Right atrium auricular region (tissue), 2 donors: ENCODE measurements around the gene ZNF302. TPM values are rescaled to one million over a fixed set of nuclear protein-coding genes. Genes with fewer than 3 reads are reported as not detected.
"Not testable (repeated sequence)": the region's sequence is repeated elsewhere in the genome, so short reads cannot be mapped to it uniquely, and the experiment has no call there.

Source experiments
- DNase-seq: peaks from one replicate; pipeline ENCODE4 v3.0.0-alpha.2; 2019; ENCODE audit warnings: low spot score
- H3K27ac ChIP-seq, 2 donors: fragments of 200-600 bp; sonication (generic); 1 replicate in 1 of 2; 2 replicates in 1 of 2; pipeline ENCODE4 v1.5.1; 2016 to 2019
- H3K27me3 ChIP-seq, 2 donors: fragments of 200-600 bp; sonication (generic); one replicate each; pipeline versions ENCODE4 v1.5.1 to v1.6.0; 2017 to 2019
- H3K36me3 ChIP-seq: fragments of 200-600 bp; sonication (generic); one replicate; pipeline ENCODE4 v1.5.1; 2016
- H3K4me1 ChIP-seq, 2 donors: fragments of 200-600 bp; sonication (generic); one replicate each; pipeline versions ENCODE4 v1.5.1 to v1.6.0; 2017 to 2019
- H3K4me3 ChIP-seq, 2 donors: fragments of 200-600 bp; sonication (generic); 1 replicate in 1 of 2; 2 replicates in 1 of 2; pipeline ENCODE4 v1.5.1; 2017 to 2019; ENCODE audit warnings: mild to moderate bottlenecking in 1 of 2, moderate library complexity in 1 of 2
- H3K9me3 ChIP-seq, 2 donors: fragments of 200-600 bp; sonication (generic); one replicate each; pipeline ENCODE4 v1.5.1; 2019
- CTCF ChIP-seq, 2 donors: fragments of 200-600 bp; sonication (generic); IDR thresholded peaks; one replicate each; pipeline ENCODE4 v1.5.1; 2019; ENCODE audit warnings: antibody characterized with exemption in 2 of 2
- total RNA-seq, 2 donors: library from RNA; depleted of rRNA; stranded (reverse); fragments of >200 nt; gene quantifications; one replicate each; pipeline ENCODE4 v1.1.0, GENCODE V29; 2016

Gene ZNF302
- total RNA-seq, 2 donors from 2014 or later = 21.7 to 35.8 TPM

DNA sequence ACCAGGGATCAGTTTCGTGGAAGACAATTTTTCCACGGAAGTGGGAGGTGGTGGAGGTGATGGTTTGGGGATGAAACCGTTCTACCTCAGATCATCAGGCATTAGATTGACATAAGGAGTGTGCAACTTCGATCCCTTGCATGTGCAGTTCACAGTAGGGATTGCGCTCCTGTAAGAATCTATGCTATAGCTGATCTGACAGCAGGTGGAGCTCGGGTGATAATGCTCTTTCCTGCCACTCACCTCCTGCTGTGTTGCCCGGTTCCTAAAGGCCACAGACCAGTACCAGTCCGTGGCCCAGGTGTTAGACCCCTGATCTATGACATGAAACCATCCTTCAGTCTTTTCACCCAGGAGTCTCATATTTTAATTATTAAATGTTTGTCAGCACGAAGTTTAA is 4.0 kb downstream of the ZNF302 start:
- TF ChIP-seq CTCF (IDR thresholded peaks at IDR 0.05) = no peak

GRCh38 chr19:34685266-34685665 is 7.8 kb downstream of the ZNF302 start:
- not testable (repeated sequence) for H3K4me1 ChIP-seq, H3K27me3 ChIP-seq, H3K4me3 ChIP-seq, DNase-seq, H3K27ac ChIP-seq
- Histone ChIP-seq H3K36me3 (peaks cover 44% of the 10 kb centered on the region), H3K9me3 (peaks cover 5 to 62% of the 10 kb centered on the region in 2 donors)

More for the DNA sequence above, 4.0 kb downstream of the ZNF302 start:
- peaks cover 57% of the 10 kb centered on the region for H3K36me3 ChIP-seq
- H3K27ac ChIP-seq = no peak overlapping the region
- H3K4me3 ChIP-seq = no peak overlapping the region
- H3K4me1 ChIP-seq = peaks cover 0 to 9% of the 10 kb centered on the region in 2 donors
- H3K27me3 ChIP-seq = no peaks in the 10 kb centered on the region
- DNase-seq = no peak
- peaks cover 5 to 58% of the 10 kb centered on the region in 2 donors for H3K9me3 ChIP-seq

DNA sequence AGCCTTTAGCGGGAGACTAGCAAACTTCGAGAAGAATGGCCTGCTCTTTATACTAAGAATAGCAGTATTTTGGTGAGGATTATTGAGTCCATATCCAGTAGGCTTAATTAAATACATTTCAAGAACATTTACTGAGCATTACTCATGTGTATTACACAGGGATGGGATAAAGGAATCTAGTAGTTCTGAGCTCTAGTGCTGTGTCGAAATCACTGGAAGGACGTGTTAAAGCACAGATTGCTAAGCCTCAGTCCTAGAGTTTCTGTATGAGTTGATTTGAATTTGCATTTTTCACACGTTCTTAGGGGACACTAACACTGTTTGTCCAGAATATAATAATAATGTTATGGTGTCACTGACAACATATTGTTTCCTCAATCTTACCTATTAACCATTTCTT is 9.0 kb downstream of the ZNF302 start:
- H3K9me3 ChIP-seq = peaks cover 5 to 53% of the 10 kb centered on the region in 2 donors
- no peaks in the 10 kb centered on the region for H3K4me1 ChIP-seq
- TF ChIP-seq CTCF (IDR thresholded peaks at IDR 0.05) = no peak
- no peak overlapping the region for H3K4me3 ChIP-seq
- DNase-seq = no peak
- H3K27me3 ChIP-seq = no peaks in the 10 kb centered on the region
- H3K36me3 ChIP-seq = peaks cover 32% of the 10 kb centered on the region
- no peak overlapping the region for H3K27ac ChIP-seq

DNA sequence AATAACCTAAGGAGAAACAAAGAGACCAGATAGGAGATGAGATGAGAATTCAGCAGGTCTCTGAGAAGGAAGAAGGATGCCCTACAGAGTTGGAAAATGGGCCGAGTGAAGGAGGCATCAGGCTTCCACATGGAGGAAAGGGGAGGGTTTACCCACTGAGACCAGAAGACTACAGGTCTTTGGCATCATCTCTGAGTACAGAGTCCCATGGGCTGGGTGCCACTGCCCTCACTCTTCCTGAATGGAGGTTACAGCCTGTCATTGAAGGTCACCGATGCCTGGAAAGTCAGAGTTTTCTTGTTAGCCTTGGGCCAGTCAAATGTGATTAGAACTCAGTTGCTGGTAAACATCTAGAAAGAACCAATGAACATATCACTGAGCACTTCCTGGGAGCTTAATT is 9.9 kb downstream of the ZNF302 start:
- TF ChIP-seq CTCF (IDR thresholded peaks at IDR 0.05) = no peak
- no peaks in the 10 kb centered on the region for H3K4me1 ChIP-seq
- peaks cover 24% of the 10 kb centered on the region for H3K36me3 ChIP-seq
- H3K27me3 ChIP-seq = no peaks in the 10 kb centered on the region
- no peak overlapping the region for H3K4me3 ChIP-seq
- no peak for DNase-seq
- no peak overlapping the region for H3K27ac ChIP-seq
- peaks cover 5 to 45% of the 10 kb centered on the region in 2 donors for H3K9me3 ChIP-seq

GRCh38 chr19:34688592-34688991 is 11.1 kb downstream of the ZNF302 start:
- no peak for DNase-seq
- H3K4me1 ChIP-seq = no peaks in the 10 kb centered on the region
- peaks cover 5 to 33% of the 10 kb centered on the region in 2 donors for H3K9me3 ChIP-seq
- peaks cover 12% of the 10 kb centered on the region for H3K36me3 ChIP-seq
- no peak for TF ChIP-seq CTCF (IDR thresholded peaks at IDR 0.05)
- H3K27ac ChIP-seq = no peak overlapping the region
- no peaks in the 10 kb centered on the region for H3K27me3 ChIP-seq
- no peak overlapping the region for H3K4me3 ChIP-seq

DNA sequence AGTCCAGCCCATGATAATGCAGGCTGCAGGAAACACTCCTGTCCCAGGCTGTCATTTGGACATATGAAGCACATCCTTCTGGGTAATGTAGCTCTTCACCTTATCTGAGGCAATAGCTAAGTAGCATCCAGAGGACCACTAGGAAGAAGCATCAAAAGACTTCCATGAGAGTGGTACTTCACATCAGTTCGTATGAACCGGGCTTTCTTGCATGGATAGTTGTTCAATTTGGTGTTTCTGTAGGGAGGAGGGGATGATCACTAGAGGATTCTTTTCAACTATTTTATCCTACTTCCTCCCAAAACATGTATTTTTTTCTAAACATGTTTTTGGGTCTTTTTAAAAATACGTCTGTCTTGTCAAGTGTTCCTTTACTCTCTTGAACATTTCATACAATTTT is 12.9 kb downstream of the ZNF302 start:
- H3K27ac ChIP-seq = no peak overlapping the region
- no peak for DNase-seq
- H3K4me3 ChIP-seq = no peak overlapping the region
- H3K27me3 ChIP-seq = no peaks in the 10 kb centered on the region
- H3K36me3 ChIP-seq = no peaks in the 10 kb centered on the region
- H3K9me3 ChIP-seq = peaks cover 0 to 16% of the 10 kb centered on the region in 2 donors
- H3K4me1 ChIP-seq = no peaks in the 10 kb centered on the region
- TF ChIP-seq CTCF (IDR thresholded peaks at IDR 0.05) = no peak
